Subcutaneous abdominal adipose tissue (tissue), 5 donors: Measurements from ENCODE around the gene C2orf80.
"Not testable (repeated sequence)": the region's sequence is repeated elsewhere in the genome, so short reads cannot be mapped to it uniquely, and the experiment has no call there.

Experiments
- H3K27ac ChIP-seq: one replicate; pipeline ENCODE4 v1.7.0; 2013; ENCODE audit warnings: low read depth, mild to moderate bottlenecking, inconsistent platforms, low read length, moderate library complexity
- H3K27me3 ChIP-seq, 5 donors: one replicate each; pipeline ENCODE4 v1.7.0; 2013; ENCODE audit warnings: low read length in 5 of 5, inconsistent platforms in 1 of 5; ENCODE audit not compliant: control insufficient read depth in 5 of 5, insufficient read depth in 4 of 5
- H3K36me3 ChIP-seq, 5 donors: one replicate each; pipeline ENCODE4 v1.7.0; 2013; ENCODE audit warnings: low read length in 5 of 5; ENCODE audit not compliant: control insufficient read depth in 5 of 5, insufficient read depth in 5 of 5
- H3K4me1 ChIP-seq, 5 donors: one replicate each; pipeline ENCODE4 v1.7.0; 2013; ENCODE audit warnings: low read length in 5 of 5, mild to moderate bottlenecking in 3 of 5, moderate library complexity in 1 of 5; ENCODE audit not compliant: control insufficient read depth in 5 of 5, insufficient read depth in 5 of 5
- H3K4me3 ChIP-seq, 5 donors: one replicate each; pipeline ENCODE4 v1.7.0; 2013; ENCODE audit warnings: low read length in 5 of 5, low read depth in 1 of 5
- H3K9ac ChIP-seq, 5 donors: one replicate each; pipeline ENCODE4 v1.7.0; 2013; ENCODE audit warnings: low read length in 5 of 5, mild to moderate bottlenecking in 4 of 5, moderate library complexity in 3 of 5
- H3K9me3 ChIP-seq, 5 donors: one replicate each; pipeline ENCODE4 v1.7.0; 2013; ENCODE audit warnings: low read length in 5 of 5; ENCODE audit not compliant: control insufficient read depth in 5 of 5
- donor health status: healthy.
- donor health status: healthy.
- donor health status: healthy.
- donor health status: healthy.
- donor health status: healthy.

The C2orf80 gene

GRCh38 chr2:208124013-208124715 lies 65.7 kb downstream of the C2orf80 start, which contains the start of gene CRYGD:
Gene CRYGD, minus strand, starts transcription at chr2:208124524. Its CDS starts 51 bp downstream, at chr2:208124473.
- H3K9ac ChIP-seq, H3K36me3 ChIP-seq, H3K4me3 ChIP-seq, H3K27ac ChIP-seq, H3K9me3 ChIP-seq, H3K4me1 ChIP-seq: not testable (repeated sequence)
- H3K27me3 ChIP-seq = peaks cover 0 to 13% (median 8%) of the 10 kb centered on the region in 5 donors

DNA sequence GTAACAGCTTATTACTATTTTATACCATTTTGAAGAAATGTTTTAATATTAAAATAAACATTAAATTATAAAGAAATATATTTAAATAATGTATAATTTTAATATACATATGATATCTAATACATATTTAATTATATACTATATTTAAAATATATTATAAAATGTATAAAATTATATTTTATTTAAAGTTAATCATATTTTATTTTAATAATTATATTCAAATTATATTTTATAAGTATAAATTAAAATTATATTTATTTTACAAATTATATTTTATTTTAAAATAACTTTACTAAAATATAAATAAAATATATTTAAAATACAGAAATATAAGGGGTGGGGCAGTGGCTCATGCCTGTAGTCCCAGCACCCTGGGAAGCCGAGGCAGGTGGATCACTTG lies 67.6 kb downstream of the C2orf80 start:
- H3K4me1 ChIP-seq = peaks cover 0 to 8% (median 5%) of the 10 kb centered on the region in 5 donors
- peaks cover 0 to 4% (median 0%) of the 10 kb centered on the region in 5 donors for H3K9me3 ChIP-seq
- H3K4me3 ChIP-seq = no peak overlapping the region
- no peaks in the 10 kb centered on the region for H3K36me3 ChIP-seq
- peaks cover 0 to 13% (median 5%) of the 10 kb centered on the region in 5 donors for H3K27me3 ChIP-seq
- no peak overlapping the region for H3K27ac ChIP-seq
- no peak overlapping the region for H3K9ac ChIP-seq

DNA sequence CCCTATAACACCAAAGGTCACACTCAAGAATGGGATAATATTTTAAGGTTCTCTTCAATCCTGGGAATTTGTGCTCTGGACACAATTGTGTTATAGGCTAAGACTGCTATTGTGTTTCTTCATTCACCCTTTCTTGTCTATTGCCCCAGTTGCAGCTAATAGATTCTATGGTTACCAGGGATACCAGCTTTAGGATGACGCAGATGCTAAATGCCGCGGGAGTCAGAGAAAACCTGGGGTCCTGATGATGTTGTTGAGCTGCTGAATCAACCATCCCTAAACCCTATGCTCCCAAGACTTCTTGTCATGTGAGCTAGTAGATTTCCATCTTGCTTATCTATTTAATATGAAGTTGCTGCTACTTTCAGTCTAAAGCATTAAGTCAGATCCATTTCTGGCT lies 70.9 kb downstream of the C2orf80 start:
- H3K27ac ChIP-seq = no peak overlapping the region

DNA sequence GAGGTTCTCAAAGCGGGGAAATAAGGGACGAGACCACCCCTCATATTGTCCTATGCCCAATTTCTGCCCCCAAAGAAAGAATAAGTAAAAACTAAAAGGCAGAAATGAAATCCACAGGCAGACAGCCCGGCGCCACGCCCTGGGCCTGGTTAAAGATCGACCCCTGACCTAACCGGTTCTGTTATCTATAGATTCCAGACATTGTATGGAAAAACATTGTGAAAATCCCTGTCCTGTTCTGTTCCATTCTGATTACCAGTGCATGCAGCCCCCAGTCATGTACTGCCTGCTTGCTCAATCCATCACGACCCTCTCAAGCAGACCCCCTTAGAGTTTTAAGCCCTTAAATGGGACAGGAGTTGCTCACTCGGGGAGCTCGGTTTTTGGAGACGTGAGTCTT lies 72.4 kb downstream of the C2orf80 start:
- not testable (repeated sequence) for H3K9me3 ChIP-seq, H3K36me3 ChIP-seq, H3K27me3 ChIP-seq, H3K27ac ChIP-seq, H3K4me3 ChIP-seq, H3K4me1 ChIP-seq, H3K9ac ChIP-seq

More for the DNA sequence above, 70.9 kb downstream of the C2orf80 start:
- Histone ChIP-seq H3K27me3 (peaks cover 0 to 2% (median 0%) of the 10 kb centered on the region in 5 donors), H3K9me3 (no peaks in the 10 kb centered on the region), H3K9ac (no peak overlapping the region), H3K4me1 (peaks cover 0 to 2% (median 0%) of the 10 kb centered on the region in 5 donors), H3K36me3 (no peaks in the 10 kb centered on the region), H3K4me3 (no peak overlapping the region)
